Activated T-helper 1 cell treated with anti-CD3 and anti-CD28 coated beads, Interleukin-12 subunit alpha, Interleukin-12 subunit beta, Interleukin-2, Interleukin-4 antibody, amounts not matched to agents 30 ng/mL and 10 ng/mL and 1 ng/mL, durations not matched to agents 14 hours and 24 hours and 36 hours (primary cell): ENCODE results near the gene MCAM. TPM values are rescaled to one million over a fixed set of nuclear protein-coding genes. Genes with fewer than 3 reads are reported as not detected.

Experiments used
- DNase-seq: peaks from one replicate; pipeline ENCODE4 v3.0.0; 2021; ENCODE audit warnings: low spot score
- H3K27ac Mint-ChIP-seq: one replicate; pipeline ENCODE4 v1.8.0; 2021; ENCODE audit warnings: mild to moderate bottlenecking, mixed read lengths
- H3K27me3 Mint-ChIP-seq: one replicate; pipeline ENCODE4 v1.8.0; 2022; ENCODE audit warnings: mild to moderate bottlenecking, moderate library complexity, mixed read lengths; ENCODE audit not compliant: insufficient read depth
- H3K36me3 Mint-ChIP-seq: one replicate; pipeline ENCODE4 v1.8.0; 2021; ENCODE audit warnings: low read depth, mixed read lengths
- H3K4me1 Mint-ChIP-seq: one replicate; pipeline ENCODE4 v1.8.0; 2021; ENCODE audit warnings: low read depth, mixed read lengths
- H3K4me3 Mint-ChIP-seq: one replicate; pipeline ENCODE4 v1.8.0; 2021; ENCODE audit warnings: mild to moderate bottlenecking, moderate library complexity, mixed read lengths
- H3K9me3 Mint-ChIP-seq: one replicate; pipeline ENCODE4 v1.8.0; 2021; ENCODE audit warnings: mixed read lengths
- intact Hi-C: fragments of 100-400 bp; cut with micrococcal nuclease; formaldehyde crosslinking; loops from one replicate; pipeline ENCODE4 v1.15.1; 2024
- total RNA-seq: library from RNA; stranded (reverse); gene quantifications from 2 replicates; pipeline ENCODE4 v1.2.3, GENCODE V29; 2022

MCAM gene
- total RNA-seq, 1 donor from 2014 or later, result 6.0 TPM

DNA sequence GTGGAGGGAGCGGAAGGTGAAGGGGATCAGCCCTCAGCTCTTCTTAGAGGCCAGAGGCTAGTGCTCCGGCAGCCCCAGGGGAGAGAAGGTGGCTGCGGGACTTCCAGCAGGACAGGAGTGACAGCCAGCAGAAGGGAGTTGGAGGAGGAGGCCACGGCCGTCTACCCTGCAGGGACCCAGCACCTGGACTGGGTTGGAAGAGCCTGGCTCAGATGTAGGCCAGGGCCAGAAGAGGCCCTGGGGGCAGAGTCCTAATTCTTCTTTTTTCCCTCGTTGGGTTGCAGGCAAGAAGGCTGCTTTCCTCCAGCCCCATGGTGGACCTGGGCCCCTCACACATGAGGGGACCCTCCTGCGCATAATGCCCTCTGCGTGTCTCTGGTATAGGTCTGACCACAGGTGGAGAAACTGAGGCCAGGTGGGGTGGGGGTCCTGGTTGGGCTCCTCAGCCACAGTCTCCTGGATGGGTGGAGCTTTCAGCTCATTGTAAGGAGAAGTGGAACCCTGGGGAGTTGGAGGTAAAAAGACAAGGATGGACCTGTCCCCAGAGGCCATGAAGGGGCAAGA is 2.3 kb upstream of the MCAM start:
- Mint-ChIP-seq H3K36me3 (no peaks in the 10 kb centered on the region), H3K4me1 (peaks cover 29% of the 10 kb centered on the region), H3K4me3 (peak overlapping the region; percentile 84), H3K9me3 (no peaks in the 10 kb centered on the region), H3K27ac (peak overlapping the region; percentile 79), H3K27me3 (peaks cover 28% of the 10 kb centered on the region)
- intact Hi-C loops, result no loop called here
- DNase-seq, result no peak

DNA sequence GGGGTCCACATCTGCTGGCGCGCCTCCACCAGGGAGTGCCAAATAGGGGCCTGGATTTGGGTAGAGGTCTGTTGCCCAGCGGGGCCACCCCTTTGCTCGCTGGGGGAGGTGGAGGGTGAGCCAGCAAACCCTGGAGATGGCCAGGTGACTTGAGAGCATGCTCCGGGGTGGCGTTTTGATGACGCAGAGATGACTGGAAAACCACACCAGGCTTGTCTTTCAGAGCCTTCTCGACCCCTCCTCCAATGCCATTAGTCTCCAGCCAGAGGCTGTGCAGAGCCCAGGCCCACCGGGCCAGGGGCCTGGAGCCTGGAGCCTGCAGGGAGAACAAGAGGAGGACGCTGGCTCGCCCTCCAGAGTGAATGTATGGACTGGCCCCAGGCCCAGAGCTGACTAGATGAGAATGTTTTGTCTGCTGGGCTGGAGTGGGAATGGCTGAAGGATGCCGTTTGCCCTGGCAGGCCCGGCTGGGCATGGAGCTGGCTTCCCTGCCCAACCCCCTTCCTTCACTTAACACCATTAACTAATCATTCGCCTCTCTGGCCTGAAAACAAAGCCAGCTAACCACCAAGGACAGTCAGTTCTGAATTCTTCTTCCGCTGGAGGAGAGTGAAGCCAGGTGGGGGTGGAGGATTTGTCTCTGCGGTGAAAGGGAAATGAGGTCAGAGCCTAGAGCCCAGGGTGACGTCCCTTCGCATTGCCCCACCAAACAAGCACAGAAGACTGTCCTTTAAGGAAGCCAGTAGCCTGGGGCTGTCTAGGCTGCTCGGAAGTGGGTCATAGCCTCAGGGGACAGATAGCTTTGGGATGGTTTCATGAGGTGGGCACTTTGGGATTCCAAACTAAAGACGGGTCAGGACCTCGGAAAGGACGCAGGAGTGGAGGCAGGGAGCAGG is 1.6 kb upstream of the MCAM start:
- peaks cover 25% of the 10 kb centered on the region for H3K4me1 Mint-ChIP-seq
- peaks cover 31% of the 10 kb centered on the region for H3K27me3 Mint-ChIP-seq
- no peaks in the 10 kb centered on the region for H3K9me3 Mint-ChIP-seq
- intact Hi-C loops, result no loop called here
- H3K4me3 Mint-ChIP-seq, result peak overlapping the region; percentile 60
- no peaks in the 10 kb centered on the region for H3K36me3 Mint-ChIP-seq
- no peak for DNase-seq
- H3K27ac Mint-ChIP-seq, result peak overlapping the region; percentile 79

DNA sequence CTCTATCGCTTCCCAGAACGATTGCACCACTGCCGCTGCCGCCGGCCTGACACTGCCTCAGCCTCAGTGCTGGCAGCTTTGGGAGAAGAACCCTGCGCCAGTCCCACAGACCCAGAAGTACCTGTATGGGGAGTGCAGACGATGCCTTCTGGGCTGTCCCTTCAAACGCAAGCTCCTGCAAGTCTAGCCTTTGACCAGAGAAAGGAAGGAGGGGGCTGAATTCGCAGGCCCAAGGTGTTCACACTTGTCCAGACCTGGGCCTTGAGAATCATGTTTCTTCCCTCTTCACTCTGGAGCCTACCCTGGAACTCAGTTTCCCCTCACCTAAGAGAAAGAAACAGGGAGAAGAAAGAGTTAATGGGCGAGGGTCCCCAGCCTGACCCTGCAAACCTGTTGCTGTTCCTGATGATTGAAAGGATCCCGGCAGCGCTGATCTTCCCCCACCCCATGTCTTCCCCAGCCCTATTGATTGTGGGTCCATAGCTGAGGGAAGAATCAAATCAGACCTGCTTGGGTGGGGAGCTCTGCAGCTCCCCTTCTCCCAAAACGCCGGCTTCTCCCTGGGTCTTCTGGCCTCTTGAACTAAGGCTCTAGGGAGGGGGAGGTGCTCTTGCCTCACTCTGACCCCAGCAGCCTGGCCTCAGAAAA is 786 bp upstream of the MCAM start:
- intact Hi-C loops, result no loop called here
- peak overlapping the region; percentile 37 for H3K4me3 Mint-ChIP-seq
- H3K27me3 Mint-ChIP-seq, result peaks cover 31% of the 10 kb centered on the region
- peaks cover 23% of the 10 kb centered on the region for H3K4me1 Mint-ChIP-seq
- no peak overlapping the region for H3K27ac Mint-ChIP-seq
- no peaks in the 10 kb centered on the region for H3K36me3 Mint-ChIP-seq
- no peak for DNase-seq
- no peaks in the 10 kb centered on the region for H3K9me3 Mint-ChIP-seq

DNA sequence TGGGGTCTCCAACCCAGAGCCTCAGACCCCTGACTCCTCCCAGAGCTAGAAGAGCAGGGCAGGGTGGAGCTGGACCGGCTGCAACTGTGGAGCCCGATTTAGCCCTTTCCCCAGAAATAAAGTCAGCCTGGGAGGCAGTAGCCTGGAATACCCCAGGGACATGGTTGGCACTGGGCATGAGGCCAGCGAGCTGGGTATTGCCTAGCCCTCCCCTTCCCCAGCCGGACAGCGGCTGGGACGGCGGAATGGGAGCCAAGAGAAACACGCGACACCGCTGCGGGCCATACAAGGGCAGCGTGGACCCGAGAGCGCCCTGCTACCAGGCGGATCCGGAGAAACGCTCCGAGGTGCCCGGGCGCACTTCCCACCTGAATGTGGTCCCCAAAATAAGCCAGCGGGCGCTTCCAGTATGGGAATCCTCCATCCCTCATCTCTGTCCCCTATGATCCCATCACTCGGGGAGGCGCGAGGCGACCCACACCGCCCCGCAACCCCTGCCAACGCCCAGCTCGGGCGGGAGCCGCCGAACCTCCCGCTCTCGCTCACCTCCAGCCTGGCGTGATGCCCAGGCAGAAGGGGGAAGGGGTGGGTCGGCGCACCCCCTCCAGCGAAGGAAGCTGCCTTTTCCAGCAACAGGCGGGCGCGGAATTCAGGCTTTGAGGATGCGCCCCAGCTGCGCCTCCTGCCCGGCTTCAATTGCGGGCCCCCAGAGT is 758 bp downstream of the MCAM start:
- Mint-ChIP-seq H3K4me3 (peak overlapping the region; percentile 63), H3K36me3 (no peaks in the 10 kb centered on the region), H3K27ac (no peak overlapping the region), H3K27me3 (peaks cover 31% of the 10 kb centered on the region), H3K4me1 (peaks cover 12% of the 10 kb centered on the region), H3K9me3 (no peaks in the 10 kb centered on the region)
- no peak for DNase-seq
- intact Hi-C loops, result no loop called here

DNA sequence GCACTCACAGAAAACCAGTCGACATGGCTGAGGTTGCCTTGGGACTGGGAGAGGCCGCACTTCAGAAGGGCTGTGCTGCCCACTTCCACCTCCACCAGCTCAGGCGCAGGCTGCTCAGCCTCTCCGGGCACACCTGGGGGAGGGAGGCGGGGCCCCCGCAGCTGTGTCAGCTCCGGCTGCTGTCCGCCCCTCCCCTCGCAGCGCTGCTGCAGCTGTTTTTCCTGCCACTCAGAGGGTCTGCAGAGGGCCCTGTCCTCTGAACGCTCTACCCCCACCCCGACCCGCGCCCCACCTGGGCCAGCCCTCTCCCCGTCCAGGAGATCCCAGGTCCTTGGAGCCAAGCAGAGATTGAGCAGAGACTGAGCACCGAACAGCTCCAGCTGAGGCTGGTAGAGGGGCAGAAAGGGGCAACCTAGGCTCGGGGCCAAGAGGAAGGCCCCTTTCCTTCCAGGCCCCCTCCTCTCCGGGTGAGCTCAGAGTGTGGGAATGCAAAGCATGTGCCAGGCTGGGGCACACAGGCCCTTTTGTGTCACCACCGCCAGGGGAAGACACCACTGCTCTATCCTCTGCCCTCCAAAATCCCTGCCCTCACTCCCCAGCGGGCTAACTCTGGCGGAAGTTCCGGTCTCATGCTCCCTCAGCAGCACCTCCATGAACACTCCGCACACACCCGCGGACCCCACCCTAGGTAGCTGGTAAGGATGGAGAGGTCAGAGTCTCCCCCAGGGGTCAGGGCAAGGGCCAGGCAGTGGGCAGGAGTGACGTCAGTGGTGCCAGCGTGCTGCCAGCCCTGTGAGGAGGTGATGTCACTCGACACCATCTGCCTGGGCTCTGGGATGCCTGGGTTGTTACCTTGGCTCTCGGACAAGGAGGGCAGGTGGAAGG is 1.6 kb downstream of the MCAM start:
- DNase-seq, result no peak
- intact Hi-C loops, result no loop called here
- H3K27me3 Mint-ChIP-seq, result peaks cover 31% of the 10 kb centered on the region
- H3K4me1 Mint-ChIP-seq, result peaks cover 12% of the 10 kb centered on the region
- H3K36me3 Mint-ChIP-seq, result no peaks in the 10 kb centered on the region
- H3K27ac Mint-ChIP-seq, result no peak overlapping the region
- peak overlapping the region; percentile 63 for H3K4me3 Mint-ChIP-seq
- H3K9me3 Mint-ChIP-seq, result no peaks in the 10 kb centered on the region

DNA sequence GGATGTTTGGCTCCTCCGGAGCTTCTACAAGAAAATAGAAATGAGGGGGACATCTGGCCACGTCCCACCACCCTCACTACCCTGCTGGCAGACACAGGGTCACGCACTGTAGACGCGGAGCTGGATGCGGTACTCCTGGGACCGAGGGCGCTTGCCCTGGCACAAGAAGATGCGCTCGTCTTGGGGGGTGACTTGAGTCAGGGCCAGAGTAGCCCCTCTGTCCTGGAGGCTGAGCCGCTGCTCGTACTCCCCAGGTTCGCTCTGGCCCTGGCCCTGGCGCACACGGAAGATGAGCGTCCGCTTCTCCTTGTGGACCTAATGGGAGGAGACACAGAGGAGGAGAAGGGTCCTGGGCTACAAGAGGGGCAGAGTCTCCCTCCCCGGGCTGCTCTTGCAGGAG is 2.2 kb downstream of the MCAM start:
- no peak overlapping the region for H3K27ac Mint-ChIP-seq
- peaks cover 28% of the 10 kb centered on the region for H3K27me3 Mint-ChIP-seq
- H3K36me3 Mint-ChIP-seq, result no peaks in the 10 kb centered on the region
- intact Hi-C loops, result no loop called here
- no peaks in the 10 kb centered on the region for H3K9me3 Mint-ChIP-seq
- H3K4me3 Mint-ChIP-seq, result no peak overlapping the region
- H3K4me1 Mint-ChIP-seq, result peaks cover 9% of the 10 kb centered on the region
- no peak for DNase-seq

DNA sequence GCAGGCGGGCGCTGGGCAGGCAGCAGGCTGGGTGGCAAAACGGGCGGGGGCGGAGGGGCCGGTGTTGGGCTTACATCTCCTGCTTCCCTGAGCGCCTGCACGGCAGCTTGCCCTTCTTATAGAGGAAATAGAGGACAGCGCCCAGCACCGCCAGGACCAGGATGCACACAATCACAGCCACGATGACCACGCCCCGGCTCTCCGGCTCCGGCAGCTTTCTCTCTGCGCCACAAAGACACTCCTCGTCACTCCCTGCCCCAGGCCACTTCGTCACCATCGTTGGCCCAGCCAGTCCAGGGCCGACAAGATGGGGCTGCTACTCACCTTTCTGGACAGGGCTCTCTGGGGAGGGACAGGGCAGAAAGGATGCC is 6.3 kb downstream of the MCAM start:
- Mint-ChIP-seq H3K4me1 (peaks cover 20% of the 10 kb centered on the region), H3K27ac (no peak overlapping the region), H3K9me3 (no peaks in the 10 kb centered on the region), H3K4me3 (no peak overlapping the region), H3K27me3 (peaks cover 7% of the 10 kb centered on the region), H3K36me3 (peaks cover 7% of the 10 kb centered on the region)
- intact Hi-C loops, result no loop called here
- no peak for DNase-seq

DNA sequence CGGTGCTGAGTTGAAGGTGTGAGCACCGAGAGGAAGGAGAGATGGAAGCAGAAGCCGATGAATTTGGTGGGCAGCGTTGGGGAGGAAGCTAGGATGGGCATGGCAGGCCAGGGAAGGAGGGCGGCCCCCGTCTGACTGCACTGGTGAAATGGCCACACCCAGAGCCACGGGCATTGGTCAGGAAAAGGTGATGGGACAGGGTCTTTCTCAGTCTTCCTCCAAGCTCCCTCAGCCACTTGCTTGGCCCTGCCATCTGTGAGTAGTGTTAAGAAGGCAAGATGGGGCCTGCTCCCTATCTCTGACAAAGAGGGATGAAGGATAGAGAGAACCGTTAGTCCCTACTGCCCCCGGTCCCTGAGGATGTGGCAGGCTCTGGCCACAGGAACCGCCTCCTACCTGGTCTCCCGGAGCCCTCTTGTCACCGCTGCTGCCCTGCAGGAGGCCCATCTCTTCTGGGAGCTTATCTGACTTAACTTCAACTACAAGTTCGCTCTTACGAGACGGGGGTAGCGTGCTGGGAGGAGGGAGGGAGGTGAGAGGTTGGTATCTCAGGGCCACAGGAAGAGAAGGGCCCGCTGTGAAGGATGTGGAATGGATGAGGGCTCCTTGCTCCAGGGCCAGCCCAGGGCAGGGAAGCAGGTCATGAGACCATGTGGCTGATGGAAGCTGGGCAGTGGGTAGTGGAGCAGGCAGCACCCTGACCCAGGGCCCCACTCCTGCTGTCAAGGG is 6.8 kb downstream of the MCAM start:
- Mint-ChIP-seq H3K36me3 (peaks cover 11% of the 10 kb centered on the region), H3K4me1 (peaks cover 25% of the 10 kb centered on the region), H3K4me3 (no peak overlapping the region), H3K27me3 (peaks cover 2% of the 10 kb centered on the region), H3K27ac (no peak overlapping the region), H3K9me3 (no peaks in the 10 kb centered on the region)
- DNase-seq, result no peak
- intact Hi-C loops, result no loop called here

DNA sequence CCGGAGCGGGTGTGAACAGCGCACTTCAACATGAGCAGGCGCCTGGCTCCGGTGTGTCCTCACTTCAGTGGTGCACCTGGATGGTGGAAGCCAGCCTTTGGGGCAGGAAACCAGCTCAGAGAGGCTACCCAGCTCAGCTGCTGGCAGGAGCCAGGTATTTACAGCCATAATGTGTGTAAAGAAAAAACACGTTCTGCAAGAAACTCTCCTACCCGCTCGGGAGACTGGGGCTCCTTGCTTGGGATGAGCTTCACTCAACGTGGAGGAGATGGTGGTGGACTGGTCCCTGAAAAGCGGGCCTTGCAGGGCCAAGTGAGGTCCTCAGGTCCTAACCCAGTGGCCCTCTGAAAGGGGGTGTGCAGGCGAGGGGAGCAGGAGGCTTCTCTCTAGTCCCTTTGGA is 7.5 kb downstream of the MCAM start:
- Mint-ChIP-seq H3K27me3 (peaks cover 2% of the 10 kb centered on the region), H3K4me1 (peaks cover 30% of the 10 kb centered on the region), H3K36me3 (peaks cover 12% of the 10 kb centered on the region), H3K27ac (no peak overlapping the region), H3K4me3 (no peak overlapping the region), H3K9me3 (no peaks in the 10 kb centered on the region)
- intact Hi-C loops, result no loop called here
- no peak for DNase-seq

DNA sequence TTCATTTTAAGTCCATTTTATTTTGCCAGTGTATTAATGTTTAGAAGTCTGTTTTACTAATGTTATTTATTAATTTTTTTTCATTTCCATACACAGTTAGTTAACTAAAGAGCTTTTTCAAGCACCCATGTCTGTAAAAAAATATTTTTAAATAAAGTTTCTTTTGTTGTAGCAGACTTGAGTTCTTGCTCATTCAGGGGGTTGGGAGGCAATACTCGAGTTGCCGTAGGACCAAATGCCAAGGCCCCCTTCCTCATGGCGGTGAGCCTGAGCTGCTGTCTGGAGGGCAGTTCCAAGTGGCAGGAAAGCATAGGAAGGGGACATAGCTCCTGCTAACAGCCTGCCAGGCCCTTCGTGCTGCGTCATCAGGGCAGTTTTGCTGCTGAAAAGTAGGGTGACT is 9.0 kb downstream of the MCAM start:
- no peak for DNase-seq
- Mint-ChIP-seq H3K27me3 (no peaks in the 10 kb centered on the region), H3K4me3 (no peak overlapping the region), H3K27ac (no peak overlapping the region), H3K36me3 (peaks cover 24% of the 10 kb centered on the region), H3K9me3 (no peaks in the 10 kb centered on the region), H3K4me1 (peaks cover 30% of the 10 kb centered on the region)
- intact Hi-C loops, result loop anchor here (2.0 kb wide), 2 partner anchors 19 to 45 kb away; no protein-coding TSS in a partner anchor

DNA sequence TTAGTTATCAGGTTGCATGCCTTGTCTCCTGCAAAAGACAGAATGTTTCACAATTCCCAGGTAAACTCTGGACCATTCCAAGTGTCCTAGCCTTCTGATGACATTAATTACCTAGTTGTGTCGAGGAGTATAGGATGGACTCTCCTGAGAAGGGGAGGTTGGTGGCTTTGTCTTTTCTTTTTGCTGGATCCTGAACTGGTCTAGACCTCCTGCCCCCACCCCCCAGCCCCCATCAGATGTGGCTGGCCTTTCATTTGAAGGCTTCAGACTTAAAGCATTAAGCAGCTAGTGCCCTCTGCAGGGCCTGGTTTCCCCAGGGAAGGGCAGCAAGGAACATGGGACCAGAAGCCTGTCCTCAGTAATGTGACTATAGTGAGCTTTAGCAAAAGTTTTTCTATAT is 9.7 kb downstream of the MCAM start:
- peaks cover 30% of the 10 kb centered on the region for H3K36me3 Mint-ChIP-seq
- no peaks in the 10 kb centered on the region for H3K9me3 Mint-ChIP-seq
- intact Hi-C loops, result loop anchor here (2.0 kb wide), 2 partner anchors 18 to 44 kb away; no protein-coding TSS in a partner anchor
- peak overlapping the region; percentile 95 for H3K27ac Mint-ChIP-seq
- no peak for DNase-seq
- H3K4me3 Mint-ChIP-seq, result peak overlapping the region; percentile 15
- H3K27me3 Mint-ChIP-seq, result no peaks in the 10 kb centered on the region
- H3K4me1 Mint-ChIP-seq, result peaks cover 30% of the 10 kb centered on the region
